CD1c-positive myeloid dendritic cell (primary cell): Measurements from ENCODE around the gene ZBTB8A.
"Not testable (repeated sequence)": the region's sequence is repeated elsewhere in the genome, so short reads cannot be mapped to it uniquely, and the experiment has no call there.

ENCODE experiments used
- DNase-seq: peaks from one replicate; pipeline ENCODE4 v3.0.0-alpha.2; 2016; ENCODE audit errors: extremely low spot score

The ZBTB8A gene

DNA sequence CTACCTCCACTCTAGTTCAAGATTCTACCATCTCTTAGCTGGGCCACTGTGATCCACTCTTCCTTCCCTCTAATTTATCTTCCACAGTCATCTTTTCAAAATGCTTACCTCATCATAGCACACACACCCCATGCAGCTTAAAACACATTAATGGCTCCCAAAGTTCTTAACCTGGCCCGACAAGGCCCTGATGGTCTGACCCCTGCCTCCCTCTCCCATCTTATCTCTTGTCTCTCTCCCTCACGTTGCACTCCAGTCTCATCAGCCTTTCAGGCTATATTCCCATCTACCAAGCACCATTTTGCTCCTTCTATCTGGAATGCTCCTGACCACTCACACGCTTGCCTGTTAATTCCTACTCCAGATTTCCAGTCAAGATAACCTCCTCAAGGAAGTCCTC lies 2.5 kb upstream of the ZBTB8A start:
- DNase-seq, result no peak

DNA sequence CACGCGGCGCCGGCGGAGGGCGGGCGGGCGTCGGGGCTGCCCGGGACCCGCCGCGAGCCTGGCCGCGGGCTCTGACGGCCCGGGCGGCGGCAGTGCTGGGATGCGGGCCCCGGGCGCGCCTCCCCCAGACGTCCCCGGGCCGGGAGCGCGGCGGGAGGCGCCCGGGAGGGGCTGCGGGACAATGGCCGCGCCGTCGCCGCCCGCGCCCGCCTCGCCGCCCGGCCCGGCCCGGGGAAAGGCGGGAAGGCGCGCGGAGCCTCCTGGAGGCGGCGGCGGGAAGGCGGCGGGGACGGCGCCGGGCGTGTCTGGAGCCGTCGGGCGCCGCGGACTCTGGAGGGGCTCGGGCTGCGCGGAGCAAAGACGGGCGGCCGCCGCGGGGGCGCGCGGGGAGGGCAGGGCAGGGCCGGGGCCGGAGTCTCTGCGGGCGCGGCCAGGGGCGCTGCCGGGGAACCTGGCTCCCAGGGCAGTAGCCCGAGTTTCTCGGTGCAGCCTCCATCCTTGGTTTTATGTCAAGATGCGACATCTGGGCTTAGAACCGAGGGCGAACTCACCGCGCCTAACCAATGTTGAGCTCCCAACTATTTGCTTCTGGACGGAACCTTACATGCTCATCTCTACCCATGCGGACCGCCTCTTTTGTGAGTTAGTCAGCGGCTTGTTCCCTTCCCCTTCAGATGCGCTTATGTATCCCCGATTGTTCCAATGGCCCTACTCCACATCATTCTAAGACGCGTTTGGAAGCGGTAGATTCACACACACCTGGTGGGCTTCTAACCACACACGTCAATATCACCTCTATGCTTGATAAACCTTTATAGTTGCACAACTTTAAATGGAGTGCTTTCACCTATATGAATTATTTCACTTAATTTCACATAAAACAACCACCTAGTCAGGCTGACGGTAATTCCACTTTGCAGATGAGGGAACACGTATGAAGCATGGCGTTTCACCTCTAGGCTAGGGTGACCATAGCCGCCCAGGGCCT lies 651 bp downstream of the ZBTB8A start:
- peak; percentile 27 for DNase-seq

- DNase-seq, result no peak
Measured at GRCh38 chr1:32540605-32541004, 1.4 kb downstream of the ZBTB8A start.

GRCh38 chr1:32541064-32541566 lies 1.9 kb downstream of the ZBTB8A start:
- no peak for DNase-seq

GRCh38 chr1:32546611-32547010 lies 7.4 kb downstream of the ZBTB8A start:
- DNase-seq, result no peak

DNA sequence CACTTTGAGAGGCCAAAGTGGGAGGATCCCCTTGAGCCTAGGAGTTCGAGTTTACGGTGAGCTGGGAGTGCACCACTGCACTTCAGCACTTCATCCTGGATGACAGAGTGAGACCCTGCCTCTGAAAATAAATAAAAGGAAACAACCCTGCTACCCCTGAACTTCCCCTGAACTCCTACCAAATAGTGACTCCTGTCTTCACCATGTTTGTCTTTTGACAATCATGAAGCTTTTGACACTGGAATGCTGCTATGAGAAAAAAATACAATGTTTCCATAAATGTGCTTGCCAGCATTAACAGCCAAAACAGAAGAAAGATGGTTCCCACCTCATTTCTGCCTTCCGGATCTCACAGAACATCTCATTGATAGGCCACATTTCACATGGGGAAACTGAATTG lies 10.4 kb downstream of the ZBTB8A start:
- DNase-seq, result no peak

GRCh38 chr1:32554288-32554687 lies 15.1 kb downstream of the ZBTB8A start:
- no peak for DNase-seq

GRCh38 chr1:32557035-32557434 lies 17.8 kb downstream of the ZBTB8A start:
- DNase-seq, result not testable (repeated sequence)

GRCh38 chr1:32557812-32558211 lies 18.6 kb downstream of the ZBTB8A start:
- no peak for DNase-seq

GRCh38 chr1:32568929-32569328 lies 29.7 kb downstream of the ZBTB8A start:
- no peak for DNase-seq

DNA sequence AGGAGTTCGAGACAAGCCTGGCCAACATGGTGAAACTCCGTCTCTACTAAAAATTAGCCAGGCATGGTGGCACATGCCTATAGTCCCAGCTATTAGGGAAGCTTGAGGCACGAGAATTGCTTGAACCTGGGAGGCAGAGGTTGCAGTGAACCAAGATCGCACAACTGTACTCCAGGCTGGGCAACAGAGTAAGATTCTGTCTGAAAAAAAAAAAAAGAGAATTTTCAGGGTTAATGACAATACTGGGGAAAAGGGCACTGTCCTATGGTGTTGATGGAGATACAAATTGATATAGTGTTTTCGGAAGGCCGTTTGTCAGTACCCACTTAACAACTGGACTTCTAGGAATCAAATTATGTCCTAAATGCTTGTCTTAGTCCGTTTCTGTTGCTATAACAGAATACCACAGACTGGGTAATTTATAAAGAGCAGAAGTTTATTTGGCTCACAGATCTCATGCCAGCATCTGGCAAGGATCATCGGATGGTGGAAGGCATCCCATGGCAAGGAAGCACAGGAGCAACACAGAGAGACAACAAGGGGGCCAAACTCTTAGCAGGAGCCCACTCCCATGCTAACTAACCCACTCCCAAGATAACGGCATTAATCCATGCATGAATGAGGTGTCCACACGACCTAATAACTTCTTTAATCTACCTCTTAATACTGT lies 41.3 kb downstream of the ZBTB8A start:
- DNase-seq, result no peak

GRCh38 chr1:32592943-32593342 lies 53.7 kb downstream of the ZBTB8A start:
- DNase-seq, result no peak

GRCh38 chr1:32600034-32600433 lies 60.8 kb downstream of the ZBTB8A start:
- DNase-seq, result no peak

DNA sequence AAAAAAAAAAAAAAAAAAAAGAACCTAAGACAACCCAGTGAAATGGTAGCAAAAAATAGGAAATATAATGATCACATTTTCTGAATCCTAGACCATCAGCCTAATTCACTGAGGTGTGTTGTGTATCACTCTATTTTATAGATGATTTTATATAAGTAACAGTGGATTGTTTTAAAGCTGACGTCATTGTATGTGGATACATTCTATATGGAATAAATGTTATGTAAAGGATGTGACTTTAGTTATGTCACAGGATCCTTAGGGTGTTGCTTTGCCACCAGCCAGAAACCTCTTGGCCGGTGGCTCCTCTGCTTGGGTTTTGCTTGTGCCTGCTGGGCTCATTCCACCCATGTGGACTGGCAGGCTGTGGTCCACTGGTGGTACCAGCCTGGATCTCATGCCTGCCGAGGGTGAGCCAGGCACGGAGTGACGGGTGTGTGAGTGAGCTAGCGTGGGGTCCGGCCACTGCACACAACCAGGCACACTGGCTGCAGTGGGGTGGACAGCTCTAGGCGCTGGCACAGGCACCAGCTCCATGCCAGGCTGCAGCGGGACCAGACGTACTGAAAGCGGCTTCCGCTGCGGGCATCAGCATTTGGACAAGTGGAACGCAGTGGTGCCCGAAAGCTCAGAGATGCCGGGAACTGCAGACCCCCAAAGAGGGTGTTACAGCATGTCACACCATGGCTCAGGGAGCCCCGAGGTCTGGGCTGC lies 66.6 kb downstream of the ZBTB8A start:
- DNase-seq, result no peak

- DNase-seq, result no peak
Measured at GRCh38 chr1:32606565-32607371, 67.5 kb downstream of the ZBTB8A start.

DNA sequence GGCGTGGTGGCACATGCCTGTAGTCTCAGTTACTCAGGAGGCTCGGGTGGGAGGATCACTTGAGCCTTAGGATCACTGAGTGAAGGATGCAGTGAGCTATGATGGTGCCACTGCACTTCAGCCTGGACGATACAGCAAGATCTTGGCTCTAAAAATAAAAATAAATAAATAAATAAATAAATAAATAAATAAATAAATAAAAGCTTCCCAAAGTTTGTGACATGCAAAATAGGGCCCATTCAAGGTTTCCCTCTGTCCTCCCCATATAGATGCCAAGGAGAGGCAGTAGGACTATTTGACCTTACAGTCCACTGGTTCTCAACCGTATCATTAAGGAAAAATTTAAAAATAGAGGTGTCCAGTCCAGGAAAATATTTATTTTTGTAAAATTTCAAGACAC lies 70.0 kb downstream of the ZBTB8A start:
- DNase-seq, result no peak

DNA sequence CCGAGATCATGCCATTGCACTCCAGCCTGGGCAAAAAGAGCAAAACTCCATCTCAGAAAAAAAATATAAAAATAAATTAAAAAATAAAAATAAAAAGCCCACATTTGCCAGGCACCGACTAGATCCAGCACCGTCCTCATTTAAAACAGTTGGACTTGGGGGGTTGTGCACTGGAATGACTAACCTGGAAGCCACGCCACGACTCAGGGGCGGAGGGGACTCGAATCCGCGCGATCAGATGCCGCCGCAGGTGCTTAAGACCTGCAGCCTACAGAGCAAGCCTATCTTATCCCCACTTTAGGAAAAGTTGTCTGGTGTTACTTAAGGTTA lies 72.6 kb downstream of the ZBTB8A start:
- DNase-seq, result no peak

DNA sequence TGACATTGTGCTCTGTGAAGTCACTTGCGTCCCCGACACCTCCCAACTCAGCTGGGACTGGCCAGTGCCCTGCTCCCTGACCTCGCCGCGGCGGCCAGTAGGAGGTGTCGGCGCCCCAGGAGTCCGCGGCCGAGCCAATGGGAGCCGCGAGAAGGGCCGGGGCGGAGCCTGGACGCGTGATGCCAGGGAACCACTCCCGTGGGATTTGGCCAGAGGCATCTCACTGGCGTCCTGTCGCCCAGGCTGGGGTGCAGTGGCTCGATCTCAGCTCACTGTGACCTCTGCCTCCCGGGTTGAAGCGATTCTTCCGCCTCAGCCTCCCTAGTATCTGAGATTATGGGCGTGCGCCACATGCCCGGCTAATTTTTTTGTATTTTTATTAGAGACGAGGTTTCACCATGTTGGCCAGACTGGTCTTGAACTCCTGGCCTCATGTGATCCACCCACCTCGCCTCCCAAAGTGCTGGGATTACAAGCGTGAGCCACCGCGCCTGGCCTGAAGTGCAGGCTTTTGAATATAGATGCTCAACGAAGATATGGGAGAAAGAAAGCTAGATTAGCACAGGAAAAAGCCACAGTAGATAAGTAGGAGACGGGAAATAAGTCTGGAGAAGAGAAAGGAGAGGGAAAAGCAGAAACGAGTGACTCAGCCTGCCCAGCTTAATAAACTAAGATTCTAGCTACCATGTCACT lies 73.1 kb downstream of the ZBTB8A start:
- peak; percentile 93 for DNase-seq

GRCh38 chr1:32613472-32613871 lies 74.2 kb downstream of the ZBTB8A start:
- DNase-seq, result no peak

- no peak for DNase-seq
Measured at GRCh38 chr1:32618673-32619221, 79.5 kb downstream of the ZBTB8A start.
